ENCODE data around the gene ADAMTS13. TPM values are rescaled to one million over a fixed set of nuclear protein-coding genes. Genes with fewer than 3 reads are reported as not detected.

The ADAMTS13 gene
- total RNA-seq, 1 donor from 2014 or later, result 12.9 TPM

DNA sequence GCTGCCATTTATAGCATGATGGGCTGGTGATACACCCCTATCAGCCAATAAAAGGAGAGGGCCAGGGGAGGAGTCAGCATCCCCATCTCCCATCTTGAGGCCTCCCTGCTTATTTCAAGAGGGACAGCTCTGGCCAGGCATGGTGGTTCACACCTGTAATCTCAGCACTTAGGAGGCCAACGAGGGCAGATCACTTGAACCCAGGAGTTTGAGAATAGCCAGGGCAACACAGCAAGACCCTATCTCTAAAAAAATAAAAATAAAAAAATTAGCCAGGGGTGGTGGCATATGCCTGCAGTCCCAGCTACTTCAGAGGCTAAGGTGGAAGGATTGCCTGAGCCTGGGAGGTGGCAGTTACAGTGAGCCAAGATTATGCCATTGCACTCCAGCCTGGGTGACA, 14.1 kb upstream of the ADAMTS13 start:
- H3K36me3 Mint-ChIP-seq, result peaks cover 5% of the 10 kb centered on the region
- H3K9me3 Mint-ChIP-seq, result no peaks in the 10 kb centered on the region
- H3K4me1 Mint-ChIP-seq (ENCODE audit: unreplicated experiment), result peaks cover 5% of the 10 kb centered on the region
- DNase-seq (ENCODE audit: extremely low spot score, unreplicated experiment), result no peak
- no peak overlapping the region for H3K27ac Mint-ChIP-seq
- no peak overlapping the region for H3K4me3 Mint-ChIP-seq
- H3K27me3 Mint-ChIP-seq, result no peaks in the 10 kb centered on the region
- no peak for TF ChIP-seq CTCF (conservative IDR thresholded peaks at IDR 0.05)

DNA sequence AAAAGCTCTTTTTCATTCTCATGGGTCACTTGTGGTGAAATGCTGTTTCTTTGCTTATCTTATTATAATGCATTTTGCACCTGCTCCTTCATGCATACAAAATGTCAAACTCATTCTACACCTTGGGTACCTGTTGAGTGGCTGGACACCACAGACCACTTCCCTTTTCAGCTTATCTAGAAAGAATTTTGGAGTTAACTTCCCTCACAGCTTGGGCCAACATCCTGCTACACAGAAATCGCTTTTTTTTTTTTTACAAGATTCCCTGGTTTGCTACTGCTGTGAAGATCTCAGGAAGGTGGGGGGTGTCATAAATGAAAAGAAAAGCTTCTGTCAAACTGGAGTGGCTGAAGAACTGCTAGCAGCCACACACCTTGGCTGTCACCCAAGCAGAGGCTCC, 7.0 kb upstream of the ADAMTS13 start:
- Mint-ChIP-seq H3K4me3 (no peak overlapping the region), H3K36me3 (peaks cover 4% of the 10 kb centered on the region), H3K9me3 (no peaks in the 10 kb centered on the region), H3K27ac (no peak overlapping the region), H3K4me1 (ENCODE audit: unreplicated experiment) (peaks cover 20% of the 10 kb centered on the region), H3K27me3 (no peaks in the 10 kb centered on the region)
- TF ChIP-seq CTCF (conservative IDR thresholded peaks at IDR 0.05), result no peak
- DNase-seq (ENCODE audit: extremely low spot score, unreplicated experiment), result no peak

GRCh38 chr9:133417541-133418461, 4.4 kb upstream of the ADAMTS13 start, which contains the start of gene REXO4:
Gene REXO4, minus strand, starts transcription at chr9:133418010. Its CDS starts 166 bp downstream, at chr9:133417844.
- no peaks in the 10 kb centered on the region for H3K27me3 Mint-ChIP-seq
- H3K4me3 Mint-ChIP-seq, result peak within 1 kb of the TSS; percentile 93
- H3K4me1 Mint-ChIP-seq (ENCODE audit: unreplicated experiment), result peaks cover 26% of the 10 kb centered on the region
- H3K36me3 Mint-ChIP-seq, result peaks cover 4% of the 10 kb centered on the region
- TF ChIP-seq CTCF (conservative IDR thresholded peaks at IDR 0.05), result no peak
- H3K27ac Mint-ChIP-seq, result peak within 1 kb of the TSS; percentile 89
- DNase-seq (ENCODE audit: extremely low spot score, unreplicated experiment), result peak; percentile 91
- no peaks in the 10 kb centered on the region for H3K9me3 Mint-ChIP-seq

DNA sequence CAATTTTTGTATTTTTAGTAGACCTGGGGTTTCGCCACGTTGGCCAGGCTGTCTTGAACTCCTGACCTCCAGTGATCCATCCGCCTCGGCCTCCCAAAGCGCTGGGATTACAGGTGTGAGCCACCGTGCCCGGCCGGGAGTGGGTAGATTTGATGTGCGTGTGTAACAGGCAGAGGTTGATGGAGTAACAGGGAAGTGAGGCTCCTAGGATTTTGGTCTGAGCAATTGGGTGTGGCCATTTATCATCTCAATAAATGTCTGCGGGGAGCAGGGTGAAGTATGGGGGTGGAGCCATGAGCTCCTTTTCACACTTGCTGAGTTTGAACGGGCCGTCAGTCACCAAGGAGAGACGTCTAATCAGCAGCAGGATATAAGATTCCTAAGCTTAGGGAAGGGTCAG, 3.2 kb upstream of the ADAMTS13 start:
- H3K4me3 Mint-ChIP-seq, result peak overlapping the region; percentile 93
- peak overlapping the region; percentile 89 for H3K27ac Mint-ChIP-seq
- no peak for DNase-seq (ENCODE audit: extremely low spot score, unreplicated experiment)
- no peaks in the 10 kb centered on the region for H3K9me3 Mint-ChIP-seq
- H3K36me3 Mint-ChIP-seq, result peaks cover 4% of the 10 kb centered on the region
- peaks cover 26% of the 10 kb centered on the region for H3K4me1 Mint-ChIP-seq (ENCODE audit: unreplicated experiment)
- TF ChIP-seq CTCF (conservative IDR thresholded peaks at IDR 0.05), result no peak
- H3K27me3 Mint-ChIP-seq, result no peaks in the 10 kb centered on the region

- TF ChIP-seq CTCF (conservative IDR thresholded peaks at IDR 0.05), result no peak
- peaks cover 26% of the 10 kb centered on the region for H3K4me1 Mint-ChIP-seq (ENCODE audit: unreplicated experiment)
- no peaks in the 10 kb centered on the region for H3K36me3 Mint-ChIP-seq
- no peak overlapping the region for H3K4me3 Mint-ChIP-seq
- H3K27ac Mint-ChIP-seq, result no peak overlapping the region
- H3K9me3 Mint-ChIP-seq, result no peaks in the 10 kb centered on the region
- DNase-seq (ENCODE audit: extremely low spot score, unreplicated experiment), result no peak
- no peaks in the 10 kb centered on the region for H3K27me3 Mint-ChIP-seq
Measured at GRCh38 chr9:133420392-133420827, 1.8 kb upstream of the ADAMTS13 start.

Measured in type B pancreatic cell (in vitro differentiated cells).